HG02623 (cell line): ENCODE measurements around the gene NRSN2.
"Not testable (repeated sequence)": the region's sequence is repeated elsewhere in the genome, so short reads cannot be mapped to it uniquely, and the experiment has no call there.

Experiments used
- ATAC-seq: cut with Tn5 transposase; IDR thresholded peaks from one replicate; pipeline ENCODE4 v1.9.1; 2021; ENCODE audit warnings: moderate library complexity; ENCODE audit not compliant: unreplicated experiment

Gene NRSN2

DNA sequence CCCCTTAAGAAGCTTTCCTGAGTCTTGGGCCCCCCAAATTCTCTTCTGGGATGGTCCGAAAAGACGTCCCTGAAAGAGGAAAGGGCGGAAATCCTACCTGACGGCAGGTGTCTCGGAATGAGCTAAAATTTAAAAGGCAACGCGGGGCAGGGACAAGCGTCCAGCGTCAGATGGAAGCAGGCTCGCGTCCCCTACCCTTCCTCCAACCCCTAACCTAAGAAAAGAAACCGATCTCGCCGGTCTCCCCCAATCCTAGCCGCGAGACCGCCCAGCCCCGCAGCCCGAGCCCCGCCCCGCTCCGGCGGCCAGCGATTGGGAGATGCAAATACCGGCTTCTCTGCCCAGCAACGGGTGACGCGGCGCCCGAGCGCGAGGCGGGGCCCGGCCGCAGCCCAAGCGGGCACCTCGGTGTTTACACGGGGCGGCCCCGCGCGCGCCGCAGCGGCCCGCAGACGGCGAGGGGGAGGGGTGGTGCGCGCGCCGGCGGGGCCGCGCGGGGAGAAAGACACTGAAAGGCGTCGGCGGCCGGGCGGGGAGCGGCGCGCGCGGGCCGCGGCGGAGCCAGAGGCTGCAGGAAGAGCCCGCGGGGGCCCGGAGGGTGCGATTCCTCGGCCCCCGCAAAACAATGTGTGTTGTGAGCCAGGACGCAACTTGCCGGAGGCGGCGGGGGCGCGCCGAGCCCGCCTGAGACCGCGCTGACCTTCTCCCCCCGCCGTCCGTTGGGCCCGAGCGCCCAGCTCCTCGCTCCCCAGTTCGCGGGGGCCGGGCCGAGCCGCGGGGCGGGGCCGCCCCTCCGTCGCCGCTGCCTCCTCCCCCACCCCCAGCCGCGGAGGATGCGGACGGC, 21.6 kb upstream of the NRSN2 start, which contains the start of gene SOX12:
Gene SOX12, plus strand, starts transcription at position 508 of the 844 bp plus-strand sequence. CDS start 373 bp downstream, outside the sequence.
- peak; percentile 62 for ATAC-seq

DNA sequence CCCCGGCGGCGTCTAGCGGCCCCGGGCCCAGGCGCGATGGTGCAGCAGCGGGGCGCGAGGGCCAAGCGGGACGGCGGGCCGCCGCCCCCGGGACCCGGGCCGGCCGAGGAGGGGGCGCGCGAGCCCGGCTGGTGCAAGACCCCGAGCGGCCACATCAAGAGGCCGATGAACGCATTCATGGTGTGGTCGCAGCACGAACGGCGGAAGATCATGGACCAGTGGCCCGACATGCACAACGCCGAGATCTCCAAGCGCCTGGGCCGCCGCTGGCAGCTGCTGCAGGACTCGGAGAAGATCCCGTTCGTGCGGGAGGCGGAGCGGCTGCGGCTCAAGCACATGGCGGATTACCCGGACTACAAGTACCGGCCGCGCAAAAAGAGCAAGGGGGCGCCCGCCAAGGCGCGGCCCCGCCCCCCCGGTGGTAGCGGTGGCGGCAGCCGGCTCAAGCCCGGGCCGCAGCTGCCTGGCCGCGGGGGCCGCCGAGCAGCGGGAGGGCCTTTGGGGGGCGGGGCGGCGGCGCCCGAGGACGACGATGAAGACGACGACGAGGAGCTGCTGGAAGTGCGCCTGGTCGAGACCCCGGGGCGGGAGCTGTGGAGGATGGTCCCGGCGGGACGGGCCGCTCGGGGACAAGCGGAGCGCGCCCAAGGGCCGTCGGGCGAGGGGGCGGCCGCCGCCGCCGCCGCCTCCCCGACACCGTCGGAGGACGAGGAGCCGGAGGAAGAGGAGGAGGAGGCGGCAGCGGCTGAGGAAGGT, 20.8 kb upstream of the NRSN2 start:
- ATAC-seq = no peak

DNA sequence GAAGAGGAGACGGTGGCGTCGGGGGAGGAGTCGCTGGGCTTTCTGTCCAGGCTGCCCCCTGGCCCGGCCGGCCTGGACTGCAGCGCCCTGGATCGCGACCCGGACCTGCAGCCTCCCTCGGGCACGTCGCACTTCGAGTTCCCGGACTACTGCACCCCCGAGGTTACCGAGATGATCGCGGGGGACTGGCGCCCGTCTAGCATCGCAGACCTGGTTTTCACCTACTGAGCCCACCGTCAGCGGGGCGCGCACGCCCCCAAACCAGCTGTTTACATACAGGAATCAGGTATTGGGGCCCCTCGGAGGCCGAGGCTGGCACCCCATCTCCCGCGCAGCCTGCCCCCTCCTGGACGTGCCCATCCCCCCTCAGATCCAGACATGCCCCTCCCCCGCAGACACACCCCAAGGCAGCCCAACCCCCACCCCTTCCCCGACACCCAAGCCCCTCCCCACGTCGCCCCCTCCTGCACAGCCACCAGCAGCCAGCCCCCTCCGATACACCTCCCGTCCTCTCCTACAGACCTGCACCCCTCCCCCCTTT, 20.2 kb upstream of the NRSN2 start:
- ATAC-seq = no peak

DNA sequence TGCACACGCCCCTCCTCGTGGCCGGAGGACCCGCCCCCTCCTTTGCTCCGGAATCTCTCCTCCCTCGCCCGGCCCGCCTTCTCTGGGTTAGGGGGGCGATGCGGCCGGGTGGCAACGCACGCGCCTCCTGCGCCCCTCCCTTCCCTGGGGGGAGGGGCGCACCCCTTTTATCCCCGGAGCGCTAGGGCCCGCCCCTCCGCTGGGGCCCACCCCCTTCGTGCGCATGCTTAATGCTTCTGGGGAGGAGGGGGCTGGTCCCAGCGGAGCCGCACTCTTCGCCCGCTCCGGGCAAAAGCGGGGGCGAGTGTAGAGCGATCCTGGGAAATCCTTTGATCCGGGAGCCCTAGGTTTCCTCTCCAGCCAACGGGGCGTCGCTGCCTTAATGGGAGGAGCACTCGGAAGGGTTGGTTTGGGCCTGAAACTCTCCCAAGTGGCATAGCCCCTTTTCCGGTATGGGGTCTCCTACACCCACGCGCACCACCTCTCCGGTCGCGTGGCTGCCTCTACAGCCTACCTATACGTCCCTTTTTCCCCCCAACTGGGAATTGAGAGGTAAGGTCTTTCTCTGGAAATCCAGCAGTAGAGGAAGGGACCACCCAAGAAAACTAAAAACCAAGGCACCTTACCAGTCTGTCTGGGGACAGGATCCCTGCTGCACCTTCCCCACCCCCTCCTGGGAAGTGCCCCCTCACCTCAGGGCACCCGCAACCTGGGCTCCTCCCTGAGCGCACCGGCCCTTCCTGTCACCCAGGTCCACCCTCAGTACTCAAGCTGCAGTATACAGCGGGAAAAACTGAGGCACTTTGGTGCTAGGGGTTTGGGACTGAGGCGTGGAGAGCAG, 19.5 kb upstream of the NRSN2 start:
- peak; percentile 22 for ATAC-seq

DNA sequence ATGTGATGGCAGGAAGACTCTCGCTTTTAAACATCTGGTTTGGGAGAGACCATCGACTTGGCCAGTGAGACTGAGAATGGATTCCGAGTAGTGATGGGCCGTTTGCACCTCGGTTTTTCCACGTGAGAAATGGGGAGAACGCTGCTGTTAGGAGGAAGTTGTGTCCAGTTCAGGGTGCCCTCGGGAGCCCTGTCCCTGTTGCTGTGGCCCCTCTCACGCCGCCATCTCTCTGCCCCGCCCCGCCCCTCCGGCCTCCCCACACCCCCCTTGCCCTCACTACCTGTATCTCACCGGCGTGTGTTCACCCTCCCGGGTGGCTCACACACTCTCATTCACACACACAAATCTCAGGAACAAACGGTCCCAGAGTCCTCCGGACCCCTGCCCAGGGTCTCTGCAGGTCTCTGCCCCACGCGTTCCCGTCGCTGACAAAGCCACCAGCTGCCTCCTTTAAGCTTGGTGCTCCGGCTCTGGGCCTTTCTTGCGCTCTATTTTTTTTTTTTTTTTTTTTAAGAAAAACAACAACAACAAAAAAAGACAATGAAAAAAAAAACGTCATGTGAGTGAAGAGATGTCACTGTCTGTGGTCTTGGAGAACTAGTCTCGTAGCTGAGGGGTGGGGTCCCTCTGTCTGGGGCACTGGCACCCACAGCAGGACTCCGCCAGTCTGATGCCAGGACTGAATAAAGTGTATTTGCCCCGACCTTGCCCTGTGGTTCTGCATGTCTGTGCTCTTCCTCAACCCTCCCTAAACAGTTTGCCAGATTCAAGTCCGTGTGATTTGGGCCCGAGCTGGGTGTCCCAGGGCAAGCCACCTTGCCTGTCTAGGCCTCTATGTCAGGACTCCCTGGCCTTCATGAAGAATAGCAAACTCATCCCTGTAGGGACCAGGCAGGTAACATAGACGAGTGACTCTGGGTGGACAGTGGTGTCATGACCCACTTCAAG, 18.6 kb upstream of the NRSN2 start:
- no peak for ATAC-seq

DNA sequence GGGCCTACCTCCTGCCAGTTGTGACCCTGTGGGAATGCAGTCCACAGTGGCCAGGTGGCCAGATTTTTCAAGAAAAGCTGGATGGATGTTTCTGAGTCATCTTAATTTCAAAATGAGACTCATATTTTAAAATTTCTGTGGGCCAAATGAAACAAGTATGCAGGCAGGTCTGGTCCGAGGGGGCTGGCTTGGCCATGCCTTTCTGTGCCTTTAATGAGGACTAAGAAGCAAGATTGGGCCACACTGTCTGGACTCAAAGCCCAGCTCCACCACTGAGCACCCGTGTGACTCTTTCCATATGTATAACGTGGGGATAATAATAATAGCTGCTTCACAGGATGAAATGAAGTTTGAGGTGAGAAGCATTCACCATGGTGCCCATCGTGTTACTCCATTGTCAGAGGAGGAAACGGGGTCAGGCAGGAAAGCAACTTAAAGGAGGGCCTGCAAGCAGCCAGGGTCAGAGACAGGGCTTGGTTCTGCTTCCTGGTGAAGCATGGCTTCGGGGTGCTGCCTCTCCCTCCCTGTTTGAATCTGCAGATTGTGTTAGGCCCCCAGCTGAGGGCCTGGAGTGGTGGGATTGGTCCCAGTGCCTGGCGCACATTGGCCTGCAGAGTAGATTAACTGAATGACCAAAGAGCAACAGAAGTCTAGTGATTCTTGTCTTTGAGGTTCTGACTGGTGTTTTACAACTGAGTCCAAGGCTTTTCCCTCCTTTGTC, 17.8 kb upstream of the NRSN2 start:
- no peak for ATAC-seq

DNA sequence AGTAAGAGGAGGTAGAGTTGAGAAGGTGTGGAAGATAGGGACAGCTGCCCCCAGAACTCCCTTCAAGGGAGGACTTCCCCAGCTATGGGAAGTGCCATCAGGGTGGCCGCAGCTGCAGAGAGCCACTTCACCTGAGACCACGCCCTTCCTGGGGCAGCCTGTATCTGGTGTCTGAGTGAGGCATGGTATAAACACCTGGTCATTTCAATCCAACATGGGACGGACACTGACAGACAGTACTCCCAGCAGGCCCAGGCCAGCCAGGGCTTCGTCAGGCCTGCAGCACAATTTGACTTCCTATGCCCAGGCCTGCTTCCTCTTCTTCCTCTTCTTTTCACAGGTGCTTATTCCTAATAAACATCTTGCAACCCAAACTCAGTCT, 17.1 kb upstream of the NRSN2 start:
- ATAC-seq = no peak

DNA sequence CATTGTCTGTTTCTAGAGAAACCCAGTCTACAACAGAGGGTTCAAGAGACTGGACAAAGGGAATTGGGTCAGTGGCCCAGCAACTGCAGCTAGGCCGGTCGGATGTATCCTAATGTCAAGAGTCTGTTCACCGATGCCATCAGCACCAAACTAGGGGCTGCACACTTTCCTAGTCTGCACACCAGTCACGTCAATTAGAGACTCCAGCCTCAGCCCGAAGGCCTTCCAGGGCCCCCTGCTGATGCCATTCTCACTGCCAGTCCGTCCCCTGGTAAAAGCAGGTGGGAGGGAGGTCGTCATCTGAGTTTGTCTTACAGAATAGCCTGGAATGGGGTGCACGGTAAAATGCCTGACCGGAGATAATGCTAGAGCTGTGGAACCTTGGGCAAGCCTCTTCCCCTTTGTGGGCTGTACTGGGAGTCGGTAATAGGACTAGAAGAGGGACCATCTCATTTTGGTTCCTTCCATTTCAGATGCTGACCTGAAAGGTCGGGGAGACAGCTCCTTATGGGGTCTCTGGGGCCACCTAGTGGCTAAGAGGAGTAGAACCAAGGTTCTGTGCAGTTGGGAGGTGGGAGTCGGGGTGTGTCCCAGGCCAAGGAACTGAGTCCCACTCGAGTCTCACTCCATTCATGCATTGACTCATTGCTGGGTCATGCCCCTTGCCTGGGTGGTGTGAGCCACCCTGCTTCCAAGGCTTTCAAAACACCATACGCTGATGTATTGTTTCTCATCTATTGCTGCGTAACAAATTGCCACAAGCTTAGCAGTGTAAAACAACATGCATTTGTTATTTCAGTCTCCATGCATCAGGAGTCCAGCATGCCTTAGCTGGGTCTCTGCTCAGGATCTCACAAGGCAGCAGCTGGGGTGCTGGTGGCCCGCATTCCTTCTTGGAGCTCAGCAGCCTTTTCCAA, 16.4 kb upstream of the NRSN2 start:
- ATAC-seq = no peak

DNA sequence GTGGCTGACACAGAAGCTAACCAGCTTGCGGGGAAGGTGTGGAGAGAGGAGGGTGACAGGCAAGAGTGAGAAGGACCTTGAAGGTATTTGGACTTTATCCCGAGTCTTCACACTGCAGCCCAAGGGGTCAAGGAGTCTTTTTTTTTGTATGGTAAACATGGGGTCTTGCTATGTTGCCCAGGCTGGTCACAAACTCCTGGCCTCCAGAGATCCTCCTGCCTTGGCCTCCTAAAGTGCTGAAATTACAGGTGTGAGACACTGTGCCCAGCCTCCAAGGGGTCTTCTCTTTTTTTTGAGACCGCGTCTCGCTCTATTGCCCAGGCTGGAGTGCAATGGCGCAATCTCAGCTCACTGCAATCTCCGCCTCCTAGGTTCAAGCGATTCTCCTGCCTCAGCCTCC, 12.3 kb upstream of the NRSN2 start:
- no peak for ATAC-seq

DNA sequence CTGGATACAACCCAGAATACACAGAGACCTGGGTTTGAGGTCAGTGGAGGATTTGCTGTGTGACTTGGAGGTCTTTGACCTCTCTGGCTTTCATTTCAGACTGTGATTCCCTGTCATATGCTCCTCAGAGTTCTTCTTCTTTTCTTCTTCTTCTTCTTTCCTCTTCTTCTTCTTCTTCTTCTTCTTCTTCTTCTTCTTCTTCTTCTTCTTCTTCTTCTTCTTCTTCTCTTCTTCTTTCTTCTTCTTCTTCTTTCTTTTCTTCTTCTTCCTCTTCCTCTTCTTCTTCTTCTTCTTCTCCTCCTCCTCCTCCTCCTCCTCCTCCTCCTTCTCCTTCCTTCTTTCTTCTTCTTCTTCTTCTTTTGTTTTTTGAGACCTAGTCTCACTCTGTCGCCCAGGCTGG, 10.9 kb upstream of the NRSN2 start:
- ATAC-seq = not testable (repeated sequence)

DNA sequence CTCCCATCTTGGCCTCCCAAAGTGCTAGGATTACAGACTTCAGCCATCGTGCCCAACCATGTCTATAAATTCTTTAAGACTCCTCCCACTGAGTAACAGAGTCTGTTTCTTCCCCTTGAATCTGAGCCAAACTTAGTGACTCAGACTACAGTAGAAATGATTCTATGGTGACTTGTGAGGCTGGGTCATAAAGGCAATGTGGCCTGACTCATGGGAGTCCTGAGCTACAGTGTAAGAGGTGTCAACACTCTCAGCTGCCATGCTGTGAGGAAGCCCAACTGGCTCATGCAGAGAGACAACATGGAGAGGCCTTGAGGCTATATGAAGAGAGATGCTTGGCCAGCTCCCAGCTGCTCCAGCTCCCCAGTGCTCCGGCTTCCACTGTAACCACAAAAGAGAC, 5.2 kb upstream of the NRSN2 start:
- ATAC-seq = no peak

DNA sequence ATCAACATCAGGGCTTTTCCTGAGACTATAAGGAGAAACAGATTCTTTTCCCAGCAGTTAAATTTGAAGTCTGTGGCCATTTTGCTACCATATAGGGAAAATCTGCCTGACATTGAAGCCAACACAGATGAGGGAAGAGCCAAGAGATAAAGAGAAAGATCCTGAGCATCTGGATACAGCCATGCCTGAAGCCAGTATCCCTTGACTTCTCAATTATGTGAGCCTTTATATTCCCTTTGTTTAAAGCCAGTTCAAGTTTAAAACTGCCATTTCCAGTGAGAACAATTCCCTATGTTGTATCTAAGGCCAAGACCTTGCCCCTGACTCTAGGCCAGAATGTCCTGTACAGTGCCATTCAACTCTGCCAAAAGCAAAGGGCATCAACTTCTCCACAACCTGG, 3.8 kb upstream of the NRSN2 start:
- no peak for ATAC-seq

DNA sequence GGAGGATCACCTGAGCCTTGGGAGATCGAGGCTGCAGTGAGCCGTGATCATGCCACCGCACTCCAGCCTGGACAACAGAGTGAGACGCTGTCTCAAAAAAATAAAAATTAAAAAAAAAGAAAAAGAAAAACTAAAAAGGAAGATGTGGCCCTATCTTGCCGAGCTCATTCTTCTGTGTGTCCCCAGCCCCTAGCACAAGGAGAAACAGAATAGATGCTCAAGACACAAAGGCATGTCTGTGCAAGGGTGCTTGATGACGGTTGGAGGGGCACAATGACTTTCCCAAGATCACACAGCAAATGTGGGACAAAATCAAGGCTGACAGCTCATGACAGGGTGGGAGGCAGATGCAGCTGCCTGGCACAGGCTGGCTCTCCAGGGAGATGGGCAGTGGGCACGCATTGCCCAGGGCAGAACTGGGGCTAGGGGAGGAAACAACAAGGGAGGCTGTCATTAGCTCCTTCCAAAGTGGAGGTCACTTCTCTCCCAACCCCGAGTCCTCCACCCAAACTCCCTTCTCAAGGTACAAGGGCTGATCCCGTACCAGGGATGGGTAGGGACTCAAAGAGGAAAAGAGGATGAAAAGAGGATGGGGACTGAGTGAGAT, 775 bp upstream of the NRSN2 start:
- ATAC-seq = no peak

DNA sequence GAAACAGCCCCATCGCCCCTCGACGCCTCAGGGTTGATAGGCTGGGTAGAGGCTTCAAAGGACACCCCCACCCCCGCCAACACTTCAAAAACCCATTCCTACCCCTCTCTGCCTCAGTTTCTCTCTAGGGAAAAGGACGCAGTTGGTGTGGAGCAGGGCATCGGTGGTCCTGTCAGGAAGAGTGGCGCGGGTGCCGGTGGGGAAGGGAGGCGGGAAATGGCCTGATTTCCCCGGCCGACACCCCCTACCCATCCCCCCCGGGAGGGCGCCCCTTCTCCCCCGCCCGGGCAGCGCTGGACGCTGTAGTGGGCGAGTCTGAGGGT, 367 bp downstream of the NRSN2 start:
- peak; percentile 1 for ATAC-seq

DNA sequence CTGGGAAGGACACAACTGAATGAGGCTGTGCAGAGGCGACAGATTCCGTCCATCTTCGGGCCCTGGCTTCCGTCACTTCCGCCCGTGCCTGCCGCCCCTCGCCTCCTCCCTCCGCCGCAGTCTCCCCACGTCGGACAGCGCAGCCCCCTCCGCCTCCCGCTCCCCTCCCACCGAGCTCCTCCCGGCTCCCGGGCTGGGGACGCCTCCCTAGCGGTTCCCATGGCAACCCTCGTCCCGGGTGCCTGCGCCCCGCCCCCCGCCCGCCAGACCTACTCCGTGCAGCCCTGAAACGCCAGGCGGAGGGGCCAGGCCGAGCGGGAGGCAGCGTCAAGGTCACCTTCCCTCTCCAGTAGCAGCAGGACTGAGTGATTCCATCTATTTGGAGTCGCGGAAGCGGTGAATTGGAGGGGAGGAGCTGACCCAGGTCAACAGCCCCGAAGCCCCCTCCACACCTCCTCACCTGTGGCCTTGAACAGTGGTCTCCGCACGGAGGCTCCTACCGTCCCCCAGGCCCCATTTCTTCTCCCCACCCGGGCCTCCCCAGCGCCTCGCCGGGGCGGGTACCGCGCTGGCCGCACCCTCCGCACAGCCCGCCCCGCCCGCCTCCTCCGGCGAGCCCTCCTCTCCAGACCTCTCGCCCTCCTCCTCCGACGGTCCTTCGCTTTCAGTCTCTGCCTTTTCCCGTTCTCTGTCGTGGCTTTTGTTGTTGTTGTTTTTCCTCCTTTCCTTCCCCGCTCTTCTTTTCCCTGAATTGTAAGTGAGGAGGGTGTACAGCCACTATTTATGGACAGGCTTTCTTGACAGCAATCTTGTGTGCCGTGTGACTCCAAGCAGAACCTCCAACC, 951 bp downstream of the NRSN2 start:
- peak; percentile 75 for ATAC-seq

DNA sequence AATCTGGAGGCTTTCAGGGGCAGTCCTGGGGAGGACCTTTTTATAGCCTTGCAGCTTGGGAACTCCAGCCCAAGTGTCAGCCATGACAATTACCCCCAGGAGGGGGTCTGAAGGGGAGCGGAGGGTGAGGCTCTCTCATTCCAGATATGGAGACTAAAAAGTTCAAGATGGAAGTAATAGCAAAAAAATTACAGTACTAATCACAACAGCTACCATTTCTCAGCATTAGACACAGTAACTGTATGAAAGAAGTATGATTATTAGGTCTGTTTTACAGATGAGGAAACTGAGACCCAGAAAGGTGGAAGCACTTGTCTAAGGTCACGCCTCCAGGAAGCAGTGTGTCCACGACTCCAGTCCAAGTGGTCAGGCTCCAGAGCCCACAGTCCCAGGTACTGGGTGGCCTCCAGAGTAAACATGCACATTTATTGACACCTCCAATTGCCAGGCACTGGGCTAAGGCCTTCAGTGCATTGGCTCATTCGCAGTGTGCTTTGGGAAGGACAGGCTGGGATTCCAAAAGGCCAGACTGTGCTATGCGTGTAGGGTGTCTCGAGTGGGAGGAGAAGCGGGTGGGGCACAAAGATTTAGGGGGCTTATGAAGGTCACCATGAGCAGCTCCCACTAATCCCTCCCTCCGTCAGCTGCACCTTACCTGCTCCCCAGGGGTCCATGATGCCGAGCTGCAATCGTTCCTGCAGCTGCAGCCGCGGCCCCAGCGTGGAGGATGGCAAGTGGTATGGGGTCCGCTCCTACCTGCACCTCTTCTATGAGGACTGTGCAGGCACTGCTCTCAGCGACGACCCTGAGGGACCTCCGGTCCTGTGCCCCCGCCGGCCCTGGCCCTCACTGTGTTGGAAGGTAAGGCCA, 2.3 kb downstream of the NRSN2 start:
- ATAC-seq = no peak
